K562 (cell line): ENCODE measurements around the gene RITA1. TPM values are rescaled to one million over a fixed set of nuclear protein-coding genes. Genes with fewer than 3 reads are reported as not detected.

ENCODE experiments used
- CC2D1A ChIP-seq: fragments of 450-650 bp; IDR thresholded peaks from 2 replicates; pipeline ENCODE4 v1.6.1; 2017; ENCODE audit warnings: mild to moderate bottlenecking
- CEBPG ChIP-seq, 3 experiments: fragments of 200-800 bp in 1 of 3; sonication (Bioruptor generic) in 1 of 3; sonication (generic) in 1 of 3; formaldehyde crosslinking in 1 of 3; IDR thresholded peaks in 2 of 3; conservative IDR thresholded peaks in 1 of 3; 2 replicates each; pipeline versions ENCODE4 v1.6.1 to v1.8.0; 2016 to 2022; ENCODE audit warnings: missing compliant biosample characterization in 2 of 3, missing genetic modification characterization in 2 of 3, mild to moderate bottlenecking in 1 of 3, missing genetic modification reagents in 1 of 3
- CREB1 ChIP-seq, 2 experiments: sonication (generic) in 1 of 2; formaldehyde crosslinking in 1 of 2; IDR thresholded peaks; 2 replicates each; pipeline versions ENCODE4 v1.6.1 to v1.8.0; 2012 to 2022; ENCODE audit warnings: inconsistent platforms in 1 of 2, mild to moderate bottlenecking in 1 of 2, missing genetic modification reagents in 1 of 2, moderate library complexity in 1 of 2
- CREB3L1 ChIP-seq: fragments of 450-650 bp; IDR thresholded peaks from 2 replicates; pipeline ENCODE4 v1.6.1; 2014; ENCODE audit warnings: low read depth, mild to moderate bottlenecking, moderate library complexity, borderline replicate concordance
- ETS1 ChIP-seq: conservative IDR thresholded peaks from 2 replicates; pipeline ENCODE4 v1.6.1; 2011; ENCODE audit warnings: low read depth, mild to moderate bottlenecking, low read length; ENCODE audit not compliant: control insufficient read depth
- FIP1L1 ChIP-seq: fragments of 200-400 bp; formaldehyde crosslinking; IDR thresholded peaks from 2 replicates; pipeline ENCODE4 v1.6.1; 2018; ENCODE audit warnings: mild to moderate bottlenecking, low read depth, low read length; ENCODE audit not compliant: poor library complexity, severe bottlenecking
- IRF1 ChIP-seq: sonication (generic); formaldehyde crosslinking; IDR thresholded peaks from 2 replicates; pipeline ENCODE4 v1.8.0; 2022; ENCODE audit warnings: missing genetic modification reagents, mild to moderate bottlenecking, borderline replicate concordance
- IRF2 ChIP-seq: sonication (generic); formaldehyde crosslinking; IDR thresholded peaks from 2 replicates; pipeline ENCODE4 v1.8.1; 2022; ENCODE audit warnings: mild to moderate bottlenecking, missing genetic modification reagents
- MAX ChIP-seq: sonication (generic); formaldehyde crosslinking; IDR thresholded peaks from 2 replicates; pipeline ENCODE4 v1.9.0; 2022; ENCODE audit warnings: mild to moderate bottlenecking, missing genetic modification reagents
- MBD1 ChIP-seq: fragments of 250-450 bp; sonication (Bioruptor Pico); IDR thresholded peaks from 2 replicates; pipeline ENCODE4 v1.8.0; 2022; ENCODE audit warnings: inconsistent platforms
- NFIC ChIP-seq: fragments of 450-650 bp; IDR thresholded peaks from 2 replicates; pipeline ENCODE4 v1.6.1; 2017; ENCODE audit warnings: mild to moderate bottlenecking, inconsistent platforms
- PML ChIP-seq: IDR thresholded peaks from 2 replicates; pipeline ENCODE4 v1.6.1; 2012; ENCODE audit warnings: low read length, inconsistent platforms
- PRPF4 ChIP-seq: fragments of 200-400 bp; formaldehyde crosslinking; IDR thresholded peaks from one replicate; pipeline ENCODE4 v1.6.1; 2017; ENCODE audit warnings: low read length, low read depth, mild to moderate bottlenecking; ENCODE audit not compliant: insufficient read depth, poor library complexity, severe bottlenecking
- YY1 ChIP-seq, 3 experiments: IDR thresholded peaks; 2 replicates each; pipeline ENCODE4 v1.6.1; 2011; ENCODE audit warnings: low read length in 2 of 3, mild to moderate bottlenecking in 2 of 3, moderate library complexity in 2 of 3, borderline replicate concordance in 1 of 3, control low read depth in 1 of 3, low read depth in 1 of 3; ENCODE audit not compliant: insufficient read depth in 3 of 3, insufficient replicate concordance in 2 of 3, control insufficient read depth in 1 of 3, insufficient read length in 1 of 3; ENCODE audit errors: extremely low read depth in 1 of 3
- ZKSCAN8 ChIP-seq: fragments of 200-800 bp; sonication (Bioruptor generic); IDR thresholded peaks from 2 replicates; pipeline ENCODE4 v1.6.1; 2016; ENCODE audit warnings: missing genetic modification characterization, missing compliant biosample characterization
- ZNF830 ChIP-seq: fragments of 250-450 bp; sonication (Bioruptor Pico); IDR thresholded peaks from 2 replicates; pipeline ENCODE4 v1.5.0; 2021; ENCODE audit warnings: mild to moderate bottlenecking
- polyA plus RNA-seq, 8 experiments: library from polyadenylated mRNA; depleted of rRNA in 4 of 8; stranded (reverse) in 5 of 8; unstranded in 3 of 8; fragments of >200 nt; fragmentation: Nextera tagmentation in 2 of 8; fragmentation: Illumina TruSeq in 1 of 8; extraction: Ambion mirVana in 2 of 8; extraction: Trizol in 1 of 8; gene quantifications; 2 replicates each; pipeline versions ENCODE4 v1.2.1 to v1.2.3, GENCODE V29; 2011 to 2014; ENCODE audit warnings: inconsistent platforms in 1 of 8, missing spikeins in 1 of 8
- total RNA-seq, 7 experiments: library from RNA; depleted of rRNA in 6 of 7; stranded (reverse); fragments of >200 nt in 6 of 7; fragmentation: Illumina TruSeq in 2 of 7; extraction: Trizol in 2 of 7; gene quantifications; 2 replicates each; pipeline versions ENCODE4 v1.2.1 to v1.2.3, GENCODE V29; 2011 to 2021; ENCODE audit warnings: low replicate concordance in 1 of 7

Gene RITA1
- total and polyA plus RNA-seq, 9 of the 15 experiments (the other 6 are each of a cell fraction or from before 2014, with no cell fraction given), result 2.8 to 40.4 (median 18.0) TPM

GRCh38 chr12:113152835-113153814 is 32.4 kb upstream of the RITA1 start (continued):
- TF ChIP-seq CEBPG (CRISPR knock-in tag; IDR thresholded peaks at IDR 0.05) (peak; percentile 67), CEBPG (tag; conservative IDR thresholded peaks at IDR 0.05 in 1 of 2, IDR thresholded peaks at IDR 0.05 in 1 of 2) (no peak), PML (no peak), CREB3L1 (peak; percentile 57; the same call in 1 of the 2 replicates), YY1 (IDR thresholded peaks at IDR 0.05; ENCODE audit: borderline replicate concordance in 1 of 3, control insufficient read depth in 1 of 3, extremely low read depth in 1 of 3, insufficient read depth in 3 of 3, insufficient read length in 1 of 3, insufficient replicate concordance in 2 of 3, low read depth in 1 of 3, low read length in 2 of 3) (peak in 2 of 3 experiments; percentile 12 to 21), CREB1 (IDR thresholded peaks at IDR 0.05) (no peak), CREB1 (CRISPR knock-in tag; IDR thresholded peaks at IDR 0.05) (peak; percentile 66), NFIC (0 out of 2 replicates have a peak, but pooled peaks have one; percentile 7), MAX (CRISPR knock-in tag) (peak; percentile 99), ETS1 (0 out of 2 replicates have a peak, but pooled peaks have one; percentile 40), PRPF4 (no peak), ZNF830 (no peak), IRF1 (CRISPR knock-in tag) (peak; percentile 92; the same call in 1 of the 2 replicates), FIP1L1 (peak; percentile 74), ZKSCAN8 (CRISPR knock-in tag) (0 out of 2 replicates have a peak, but pooled peaks have one; percentile 46), CC2D1A (no peak), IRF2 (CRISPR knock-in tag) (no peak), MBD1 (0 out of 2 replicates have a peak, but pooled peaks have one; percentile 79)
